ENCODE data around the gene COL5A1. TPM values are rescaled to one million over a fixed set of nuclear protein-coding genes. Genes with fewer than 3 reads are reported as not detected.

The COL5A1 gene
- total RNA-seq, 1 donor from 2014 or later = 19.8 TPM

DNA sequence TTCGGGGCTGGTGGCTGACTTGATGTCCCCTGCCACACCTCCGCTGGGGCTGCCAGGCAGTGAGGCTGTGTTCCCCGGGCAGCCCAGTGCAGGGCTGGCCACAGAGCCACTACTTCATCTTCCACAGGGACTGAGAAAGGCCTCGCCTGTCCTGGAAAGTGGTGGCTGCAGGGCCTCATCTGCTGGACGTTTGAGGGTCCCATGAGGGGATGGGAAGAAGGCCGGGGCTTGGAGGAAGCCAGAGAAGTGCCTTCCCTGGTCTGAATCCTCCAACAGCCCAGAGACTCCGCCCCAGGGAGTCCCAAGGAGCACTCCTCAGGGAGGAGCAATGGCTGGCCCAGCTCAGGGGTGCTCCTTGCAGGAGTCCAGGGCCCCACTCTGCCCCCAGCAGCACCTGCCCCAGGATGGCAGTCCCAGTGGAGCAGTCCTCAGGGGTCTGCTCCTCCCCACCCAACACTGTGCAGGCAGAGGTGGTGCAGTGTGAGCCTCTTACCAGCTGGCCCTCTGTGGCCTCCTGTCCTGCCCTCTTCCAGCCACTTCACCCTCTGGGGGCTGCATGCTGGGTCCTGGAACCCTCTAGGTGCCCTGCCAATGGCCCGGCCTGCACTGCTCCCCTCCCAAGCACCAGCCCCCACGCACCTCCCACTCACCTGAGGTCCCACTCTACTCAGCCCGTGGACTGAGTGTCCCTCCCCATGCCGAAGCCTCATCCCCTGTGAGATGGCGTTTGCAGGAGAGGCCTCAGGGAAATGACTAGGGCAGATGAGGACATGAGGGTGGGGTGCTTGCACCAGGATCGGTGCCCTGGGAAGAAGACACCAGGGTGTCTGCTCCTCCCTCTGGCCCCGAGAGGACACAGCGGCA, 47.3 kb upstream of the COL5A1 start:
- no peak overlapping the region for H3K4me3 Mint-ChIP-seq (ENCODE audit: low read depth)
- TF ChIP-seq, protein P1, sequence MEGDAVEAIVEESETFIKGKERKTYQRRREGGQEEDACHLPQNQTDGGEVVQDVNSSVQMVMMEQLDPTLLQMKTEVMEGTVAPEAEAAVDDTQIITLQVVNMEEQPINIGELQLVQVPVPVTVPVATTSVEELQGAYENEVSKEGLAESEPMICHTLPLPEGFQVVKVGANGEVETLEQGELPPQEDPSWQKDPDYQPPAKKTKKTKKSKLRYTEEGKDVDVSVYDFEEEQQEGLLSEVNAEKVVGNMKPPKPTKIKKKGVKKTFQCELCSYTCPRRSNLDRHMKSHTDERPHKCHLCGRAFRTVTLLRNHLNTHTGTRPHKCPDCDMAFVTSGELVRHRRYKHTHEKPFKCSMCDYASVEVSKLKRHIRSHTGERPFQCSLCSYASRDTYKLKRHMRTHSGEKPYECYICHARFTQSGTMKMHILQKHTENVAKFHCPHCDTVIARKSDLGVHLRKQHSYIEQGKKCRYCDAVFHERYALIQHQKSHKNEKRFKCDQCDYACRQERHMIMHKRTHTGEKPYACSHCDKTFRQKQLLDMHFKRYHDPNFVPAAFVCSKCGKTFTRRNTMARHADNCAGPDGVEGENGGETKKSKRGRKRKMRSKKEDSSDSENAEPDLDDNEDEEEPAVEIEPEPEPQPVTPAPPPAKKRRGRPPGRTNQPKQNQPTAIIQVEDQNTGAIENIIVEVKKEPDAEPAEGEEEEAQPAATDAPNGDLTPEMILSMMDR (IDR thresholded peaks at IDR 0.05; ENCODE audit: unreplicated experiment) = no peak

DNA sequence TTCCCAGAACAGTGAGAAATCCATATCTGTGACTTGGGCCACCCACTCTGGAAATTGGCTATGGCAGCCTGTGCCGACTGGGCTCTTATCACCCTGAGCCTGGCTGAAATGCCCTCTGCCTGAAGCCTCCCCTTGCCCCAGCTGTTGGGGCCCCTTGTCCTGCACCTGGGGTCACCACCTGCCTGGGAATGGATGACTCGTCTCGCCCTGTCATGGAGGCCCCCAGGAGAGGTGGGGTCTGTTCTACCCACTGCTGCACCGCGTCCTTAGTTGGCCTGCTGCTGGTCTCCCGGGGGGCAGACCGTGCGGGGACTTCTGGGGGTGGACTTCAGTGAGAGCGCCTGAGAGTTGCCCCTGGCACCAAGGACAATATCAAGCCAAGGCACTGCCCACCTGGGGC, 46.6 kb upstream of the COL5A1 start:
- Mint-ChIP-seq H3K4me3 (ENCODE audit: low read depth) (no peak overlapping the region), H3K9me3 (ENCODE audit: low read depth) (no peaks in the 10 kb centered on the region), H3K27ac (no peak overlapping the region), H3K4me1 (ENCODE audit: low read depth) (peaks cover 5% of the 10 kb centered on the region), H3K27me3 (peaks cover 22% of the 10 kb centered on the region), H3K36me3 (ENCODE audit: insufficient read depth) (no peaks in the 10 kb centered on the region)
- TF ChIP-seq, protein P1 (IDR thresholded peaks at IDR 0.05; ENCODE audit: unreplicated experiment) = no peak
- no peak for DNase-seq (ENCODE audit: low spot score, unreplicated experiment)

More for the DNA sequence above, 47.3 kb upstream of the COL5A1 start:
- Mint-ChIP-seq H3K4me1 (ENCODE audit: low read depth) (peaks cover 5% of the 10 kb centered on the region), H3K27ac (no peak overlapping the region), H3K27me3 (peaks cover 26% of the 10 kb centered on the region), H3K36me3 (ENCODE audit: insufficient read depth) (no peaks in the 10 kb centered on the region), H3K9me3 (ENCODE audit: low read depth) (no peaks in the 10 kb centered on the region)
- no peak for DNase-seq (ENCODE audit: low spot score, unreplicated experiment)

DNA sequence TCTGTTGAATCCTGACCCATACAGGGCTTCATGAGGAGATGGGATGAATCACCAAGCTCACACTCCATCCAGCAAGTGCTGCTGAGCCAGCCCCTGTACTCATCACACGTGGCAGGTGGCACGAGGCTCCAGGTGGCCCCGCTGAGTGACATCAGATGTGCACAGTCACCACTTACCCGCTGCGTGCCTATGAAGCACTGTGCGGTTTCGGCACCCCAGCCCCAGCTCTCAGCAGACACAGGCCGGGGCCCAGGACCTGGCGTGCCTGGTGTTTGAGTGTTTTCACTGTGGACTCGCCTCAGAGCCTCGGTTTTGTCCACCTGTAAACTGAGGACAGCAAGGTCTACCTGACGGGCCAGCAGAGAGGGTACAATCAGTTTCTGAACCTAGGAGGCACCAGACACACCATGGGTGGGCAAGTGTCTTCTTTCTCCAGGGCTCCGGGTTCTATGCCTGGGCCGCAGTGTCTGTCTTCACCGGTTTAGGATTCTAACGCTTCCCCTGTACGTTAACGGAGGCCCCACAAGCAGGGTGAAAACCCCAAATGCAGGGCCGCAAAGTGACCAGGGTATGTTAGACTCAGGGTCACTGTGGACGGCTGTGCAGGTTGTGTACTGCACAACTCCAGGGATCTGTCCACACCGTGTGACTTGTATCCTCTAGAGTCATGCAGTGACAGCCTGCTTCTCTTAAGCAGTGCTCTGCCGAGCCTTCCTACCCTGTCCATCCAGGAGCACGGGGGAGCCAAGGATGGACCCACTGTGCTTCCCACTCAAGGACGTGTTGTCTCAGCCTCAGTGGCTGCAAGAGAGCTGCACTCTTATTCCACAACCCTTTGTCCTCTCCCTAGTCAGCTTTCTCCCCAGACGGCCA, 44.3 kb upstream of the COL5A1 start:
- DNase-seq (ENCODE audit: low spot score, unreplicated experiment) = no peak
- Mint-ChIP-seq H3K9me3 (ENCODE audit: low read depth) (no peaks in the 10 kb centered on the region), H3K4me3 (ENCODE audit: low read depth) (no peak overlapping the region), H3K36me3 (ENCODE audit: insufficient read depth) (no peaks in the 10 kb centered on the region), H3K4me1 (ENCODE audit: low read depth) (peaks cover 4% of the 10 kb centered on the region), H3K27ac (no peak overlapping the region), H3K27me3 (peaks cover 13% of the 10 kb centered on the region)
- TF ChIP-seq, protein P1 (IDR thresholded peaks at IDR 0.05; ENCODE audit: unreplicated experiment) = no peak

DNA sequence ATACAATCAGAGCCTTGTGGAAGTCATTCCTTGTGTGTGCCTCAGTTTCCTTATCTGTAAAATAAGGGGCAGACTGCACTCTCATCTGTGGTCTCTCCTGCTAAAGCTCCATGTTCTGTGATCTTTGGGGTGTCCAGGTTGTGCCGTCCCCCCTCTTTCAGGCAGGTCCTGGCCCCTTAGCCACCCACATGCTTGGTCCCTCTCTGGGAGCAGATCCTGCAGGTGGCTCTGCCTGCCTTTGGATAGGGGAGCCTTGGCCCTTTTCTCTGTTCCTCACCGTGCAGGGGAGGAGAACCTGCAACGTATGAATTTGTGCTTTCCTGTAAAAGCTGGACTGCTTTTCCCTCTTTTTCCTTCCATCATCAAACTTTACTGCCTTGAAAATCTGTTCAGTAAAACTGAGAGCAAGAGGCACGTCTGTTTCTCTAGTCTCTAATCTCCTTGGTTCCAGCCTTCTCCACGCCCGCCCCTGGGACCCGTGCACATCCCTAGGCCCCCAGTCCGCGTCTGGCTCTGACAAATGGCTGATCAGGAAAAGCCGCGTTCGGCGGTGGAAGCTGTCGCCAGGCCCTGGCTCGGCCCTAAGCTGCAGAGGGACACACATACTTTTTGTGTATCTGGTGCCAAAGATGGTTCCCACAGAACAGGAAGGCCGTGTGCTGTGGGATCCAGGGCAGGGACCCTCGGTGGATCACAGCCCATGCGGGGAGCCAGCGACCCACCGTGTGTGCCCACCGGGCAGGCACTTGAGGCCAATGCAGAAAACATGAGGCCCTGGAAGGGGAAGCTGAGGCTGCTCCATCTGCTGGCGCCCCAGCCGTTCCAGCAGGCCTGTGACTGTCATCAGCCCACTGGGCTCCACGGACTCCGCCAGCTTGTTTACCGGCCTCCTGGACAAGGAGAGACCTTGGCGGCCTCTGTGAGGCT, 43.4 kb upstream of the COL5A1 start:
- H3K36me3 Mint-ChIP-seq (ENCODE audit: insufficient read depth) = no peaks in the 10 kb centered on the region

More for the DNA sequence above, 43.4 kb upstream of the COL5A1 start:
- Mint-ChIP-seq H3K4me3 (ENCODE audit: low read depth) (no peak overlapping the region), H3K9me3 (ENCODE audit: low read depth) (no peaks in the 10 kb centered on the region), H3K27me3 (peaks cover 13% of the 10 kb centered on the region), H3K27ac (no peak overlapping the region), H3K4me1 (ENCODE audit: low read depth) (peaks cover 4% of the 10 kb centered on the region)
- no peak for DNase-seq (ENCODE audit: low spot score, unreplicated experiment)
- TF ChIP-seq, protein P1 (IDR thresholded peaks at IDR 0.05; ENCODE audit: unreplicated experiment) = no peak
